Measurements from ENCODE around the gene RAB24.

The RAB24 gene

GRCh38 chr5:177299697-177300096 lies 3.8 kb downstream of the RAB24 start:
- no peak for DNase-seq (ENCODE audit: low spot score)
- TF ChIP-seq, protein P1, sequence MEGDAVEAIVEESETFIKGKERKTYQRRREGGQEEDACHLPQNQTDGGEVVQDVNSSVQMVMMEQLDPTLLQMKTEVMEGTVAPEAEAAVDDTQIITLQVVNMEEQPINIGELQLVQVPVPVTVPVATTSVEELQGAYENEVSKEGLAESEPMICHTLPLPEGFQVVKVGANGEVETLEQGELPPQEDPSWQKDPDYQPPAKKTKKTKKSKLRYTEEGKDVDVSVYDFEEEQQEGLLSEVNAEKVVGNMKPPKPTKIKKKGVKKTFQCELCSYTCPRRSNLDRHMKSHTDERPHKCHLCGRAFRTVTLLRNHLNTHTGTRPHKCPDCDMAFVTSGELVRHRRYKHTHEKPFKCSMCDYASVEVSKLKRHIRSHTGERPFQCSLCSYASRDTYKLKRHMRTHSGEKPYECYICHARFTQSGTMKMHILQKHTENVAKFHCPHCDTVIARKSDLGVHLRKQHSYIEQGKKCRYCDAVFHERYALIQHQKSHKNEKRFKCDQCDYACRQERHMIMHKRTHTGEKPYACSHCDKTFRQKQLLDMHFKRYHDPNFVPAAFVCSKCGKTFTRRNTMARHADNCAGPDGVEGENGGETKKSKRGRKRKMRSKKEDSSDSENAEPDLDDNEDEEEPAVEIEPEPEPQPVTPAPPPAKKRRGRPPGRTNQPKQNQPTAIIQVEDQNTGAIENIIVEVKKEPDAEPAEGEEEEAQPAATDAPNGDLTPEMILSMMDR (IDR thresholded peaks at IDR 0.05): no peak
- peak overlapping the region in 1 of 2 donors; percentile 63 for H3K27ac ChIP-seq
- no peak overlapping the region for H3K4me3 ChIP-seq

DNA sequence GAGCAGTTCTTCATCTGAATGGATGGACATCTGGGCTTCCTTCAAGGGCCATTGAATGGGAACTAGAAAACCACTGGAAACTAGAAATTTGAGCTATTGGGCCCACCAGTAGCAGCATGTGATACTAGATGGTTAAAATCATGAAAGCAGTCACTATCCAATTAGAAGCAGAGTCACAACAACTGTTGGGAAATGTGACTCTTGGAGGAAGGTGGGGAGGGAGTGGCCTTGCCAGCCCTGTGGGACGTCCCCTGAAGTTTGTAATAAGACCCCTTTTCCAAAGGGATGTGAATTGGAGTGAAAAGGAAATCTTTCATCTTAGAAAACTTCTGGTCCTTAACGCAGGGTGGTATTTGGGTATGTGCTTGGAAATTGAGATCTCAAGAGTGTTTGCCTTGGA lies 5.6 kb downstream of the RAB24 start:
- H3K4me3 ChIP-seq: no peak overlapping the region
- TF ChIP-seq, protein P1 (IDR thresholded peaks at IDR 0.05): no peak
- DNase-seq (ENCODE audit: low spot score): no peak
- no peak overlapping the region for H3K27ac ChIP-seq

- TF ChIP-seq, protein P1 (IDR thresholded peaks at IDR 0.05): no peak
- Histone ChIP-seq H3K4me3 (no peak overlapping the region), H3K27ac (peak overlapping the region in 1 of 2 donors; percentile 37)
- DNase-seq (ENCODE audit: low spot score): no peak
These were observed 6.9 kb downstream of the RAB24 start for GRCh38 chr5:177296581-177296980.

GRCh38 chr5:177295924-177296323 lies 7.6 kb downstream of the RAB24 start:
- TF ChIP-seq, protein P1 (IDR thresholded peaks at IDR 0.05): no peak
- H3K27ac ChIP-seq: no peak overlapping the region
- DNase-seq (ENCODE audit: low spot score): no peak
- no peak overlapping the region for H3K4me3 ChIP-seq

DNA sequence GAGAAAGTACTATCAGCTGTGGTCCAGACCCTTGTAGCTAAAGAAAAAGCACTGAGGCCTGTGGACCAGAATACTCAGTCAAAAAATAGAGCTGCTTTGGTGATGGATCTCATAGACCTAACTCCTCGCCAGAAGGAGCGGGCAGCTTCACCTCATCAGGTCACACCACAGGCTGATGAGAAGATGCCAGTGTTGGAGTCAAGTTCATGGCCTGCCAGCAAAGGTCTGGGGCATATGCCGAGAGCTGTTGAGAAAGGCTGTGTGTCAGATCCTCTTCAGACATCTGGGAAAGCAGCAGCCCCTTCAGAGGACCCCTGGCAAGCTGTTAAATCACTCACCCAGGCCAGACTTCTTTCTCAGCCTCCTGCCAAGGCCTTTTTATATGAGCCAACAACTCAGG lies 8.9 kb downstream of the RAB24 start:
- H3K27ac ChIP-seq: no peak overlapping the region
- no peak for DNase-seq (ENCODE audit: low spot score)
- TF ChIP-seq, protein P1 (IDR thresholded peaks at IDR 0.05): no peak
- no peak overlapping the region for H3K4me3 ChIP-seq

GRCh38 chr5:177293819-177294581 lies 9.5 kb downstream of the RAB24 start:
- H3K4me3 ChIP-seq: no peak overlapping the region
- no peak overlapping the region for H3K27ac ChIP-seq
- TF ChIP-seq, protein P1 (IDR thresholded peaks at IDR 0.05): no peak
- no peak for DNase-seq (ENCODE audit: low spot score)

DNA sequence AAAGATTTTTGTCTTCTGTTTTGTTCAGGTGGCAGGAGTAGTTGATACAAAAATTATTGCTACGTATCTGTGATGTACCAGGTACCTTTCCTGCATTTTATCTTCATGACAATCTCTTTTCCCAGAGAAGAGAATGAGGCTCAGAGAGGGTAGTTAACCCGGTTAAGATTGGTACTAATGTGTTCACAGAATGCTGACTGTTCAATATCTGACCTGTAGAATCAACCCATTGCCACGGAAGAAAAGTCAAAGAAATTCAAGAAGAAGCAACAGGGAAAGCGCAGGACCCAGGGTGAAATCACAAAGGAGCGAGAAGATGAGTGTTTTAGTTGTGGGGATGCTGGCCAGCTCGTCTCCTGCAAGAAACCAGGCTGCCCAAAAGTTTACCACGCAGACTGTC lies 11.8 kb downstream of the RAB24 start:
- Histone ChIP-seq H3K4me3 (no peak overlapping the region), H3K27ac (no peak overlapping the region)
- DNase-seq (ENCODE audit: low spot score): no peak
- TF ChIP-seq, protein P1 (IDR thresholded peaks at IDR 0.05): no peak

Data from coronary artery (tissue), 2 donors.